ENCODE measurements around the gene UTRN.

Gene UTRN

GRCh38 chr6:144284783-144285547 is at the start of gene UTRN:
TSS of gene UTRN (plus strand) at chr6:144285335. CDS start at chr6:144291829, 6,494 bp downstream.
- H3K27me3 ChIP-seq, result peaks cover 66% of the 10 kb centered on the region
- peaks cover 43% of the 10 kb centered on the region for H4K20me1 ChIP-seq
- no peaks in the 10 kb centered on the region for H3K9me3 ChIP-seq
- H3K4me1 ChIP-seq, result peaks cover 31% of the 10 kb centered on the region
- peak within 1 kb of the TSS; percentile 76 for H3K4me3 ChIP-seq
- H3K4me2 ChIP-seq, result peak within 1 kb of the TSS; percentile 99
- no peak within 1 kb of the TSS for H3K27ac ChIP-seq
- H3K9ac ChIP-seq, result no peak within 1 kb of the TSS; the same call in 1 of the 2 replicates
- no peaks in the 10 kb centered on the region for H3K36me3 ChIP-seq
- TF ChIP-seq Cebpa-rat (IDR thresholded peaks at IDR 0.05), result no peak

GRCh38 chr6:144244688-144245087 is 40.4 kb upstream of the UTRN start:
- Histone ChIP-seq H3K9ac (no peak overlapping the region), H4K20me1 (no peaks in the 10 kb centered on the region), H3K9me3 (peaks cover 15% of the 10 kb centered on the region), H3K4me3 (no peak overlapping the region), H3K4me1 (peaks cover 12% of the 10 kb centered on the region), H3K4me2 (no peak overlapping the region), H3K36me3 (no peaks in the 10 kb centered on the region), H3K27me3 (no peaks in the 10 kb centered on the region), H3K27ac (no peak overlapping the region)
- no peak for TF ChIP-seq Cebpa-rat (IDR thresholded peaks at IDR 0.05)

GRCh38 chr6:144246988-144247387 is 38.1 kb upstream of the UTRN start:
- H3K4me1 ChIP-seq, result peaks cover 12% of the 10 kb centered on the region
- H4K20me1 ChIP-seq, result no peaks in the 10 kb centered on the region
- no peak overlapping the region for H3K27ac ChIP-seq
- no peak overlapping the region for H3K9ac ChIP-seq
- no peaks in the 10 kb centered on the region for H3K27me3 ChIP-seq
- peak overlapping the region; percentile 34 for H3K4me2 ChIP-seq
- no peaks in the 10 kb centered on the region for H3K36me3 ChIP-seq
- no peak overlapping the region for H3K4me3 ChIP-seq
- TF ChIP-seq Cebpa-rat (IDR thresholded peaks at IDR 0.05), result no peak
- H3K9me3 ChIP-seq, result peaks cover 15% of the 10 kb centered on the region

- Histone ChIP-seq H4K20me1 (no peaks in the 10 kb centered on the region), H3K36me3 (no peaks in the 10 kb centered on the region), H3K4me3 (no peak overlapping the region), H3K9ac (no peak overlapping the region), H3K27ac (no peak overlapping the region), H3K4me2 (no peak overlapping the region), H3K27me3 (no peaks in the 10 kb centered on the region), H3K4me1 (peaks cover 12% of the 10 kb centered on the region), H3K9me3 (peaks cover 15% of the 10 kb centered on the region)
- no peak for TF ChIP-seq Cebpa-rat (IDR thresholded peaks at IDR 0.05)
Measured at GRCh38 chr6:144248003-144248402, 37.1 kb upstream of the UTRN start.

- peaks cover 12% of the 10 kb centered on the region for H3K4me1 ChIP-seq
- no peak overlapping the region for H3K4me2 ChIP-seq
- TF ChIP-seq Cebpa-rat (IDR thresholded peaks at IDR 0.05), result no peak
- no peak overlapping the region for H3K4me3 ChIP-seq
- H3K9me3 ChIP-seq, result peaks cover 15% of the 10 kb centered on the region
- H3K9ac ChIP-seq, result no peak overlapping the region
- no peaks in the 10 kb centered on the region for H3K36me3 ChIP-seq
- H4K20me1 ChIP-seq, result no peaks in the 10 kb centered on the region
- no peaks in the 10 kb centered on the region for H3K27me3 ChIP-seq
- H3K27ac ChIP-seq, result no peak overlapping the region
Measured at GRCh38 chr6:144248476-144249301, 36.4 kb upstream of the UTRN start.

- Histone ChIP-seq H3K4me3 (no peak overlapping the region), H3K4me2 (no peak overlapping the region), H3K9me3 (peaks cover 13% of the 10 kb centered on the region), H3K27ac (no peak overlapping the region), H3K36me3 (no peaks in the 10 kb centered on the region), H3K4me1 (peaks cover 12% of the 10 kb centered on the region), H3K9ac (no peak overlapping the region), H4K20me1 (no peaks in the 10 kb centered on the region), H3K27me3 (no peaks in the 10 kb centered on the region)
- TF ChIP-seq Cebpa-rat (IDR thresholded peaks at IDR 0.05), result no peak
Measured at GRCh38 chr6:144250276-144250675, 34.9 kb upstream of the UTRN start.

- no peaks in the 10 kb centered on the region for H4K20me1 ChIP-seq
- no peak overlapping the region for H3K27ac ChIP-seq
- no peak for TF ChIP-seq Cebpa-rat (IDR thresholded peaks at IDR 0.05)
- no peaks in the 10 kb centered on the region for H3K27me3 ChIP-seq
- H3K4me1 ChIP-seq, result peaks cover 3% of the 10 kb centered on the region; the same call in 1 of the 2 replicates
- no peak overlapping the region for H3K9ac ChIP-seq
- no peaks in the 10 kb centered on the region for H3K9me3 ChIP-seq
- no peaks in the 10 kb centered on the region for H3K36me3 ChIP-seq
- H3K4me2 ChIP-seq, result no peak overlapping the region
- H3K4me3 ChIP-seq, result no peak overlapping the region
Measured at GRCh38 chr6:144252259-144252658, 32.9 kb upstream of the UTRN start.

GRCh38 chr6:144259986-144260385 is 25.1 kb upstream of the UTRN start:
- H3K4me1 ChIP-seq, result no peaks in the 10 kb centered on the region
- H3K36me3 ChIP-seq, result no peaks in the 10 kb centered on the region
- H3K27me3 ChIP-seq, result no peaks in the 10 kb centered on the region
- no peak overlapping the region for H3K4me3 ChIP-seq
- no peaks in the 10 kb centered on the region for H4K20me1 ChIP-seq
- no peak overlapping the region for H3K4me2 ChIP-seq
- no peak for TF ChIP-seq Cebpa-rat (IDR thresholded peaks at IDR 0.05)
- no peak overlapping the region for H3K27ac ChIP-seq
- no peak overlapping the region for H3K9ac ChIP-seq
- no peaks in the 10 kb centered on the region; the same call in 1 of the 2 replicates for H3K9me3 ChIP-seq

GRCh38 chr6:144262470-144263369 is 22.4 kb upstream of the UTRN start:
- Histone ChIP-seq H3K4me2 (no peak overlapping the region), H3K36me3 (no peaks in the 10 kb centered on the region), H3K4me3 (no peak overlapping the region), H3K9ac (no peak overlapping the region), H3K9me3 (no peaks in the 10 kb centered on the region; the same call in 1 of the 2 replicates), H3K27ac (no peak overlapping the region), H3K4me1 (no peaks in the 10 kb centered on the region), H4K20me1 (no peaks in the 10 kb centered on the region), H3K27me3 (no peaks in the 10 kb centered on the region)
- no peak for TF ChIP-seq Cebpa-rat (IDR thresholded peaks at IDR 0.05)
